Neural progenitor cell (in vitro differentiated cells): ENCODE measurements around the gene FRMPD1. TPM values are rescaled to one million over a fixed set of nuclear protein-coding genes. Genes with fewer than 3 reads are reported as not detected.

ENCODE experiments used
- DNase-seq: peaks from one replicate; pipeline ENCODE4 v3.0.0-alpha.2; 2016; ENCODE audit warnings: low spot score
- H2AFZ ChIP-seq: fragments of 200-600 bp; sonication (generic); replicated peaks from 2 replicates; pipeline ENCODE4 v1.6.1; 2016; ENCODE audit warnings: antibody characterized with exemption
- H3F3A ChIP-seq: fragments of 200-600 bp; sonication (generic); 2 replicates; pipeline ENCODE4 v1.6.1; 2016; ENCODE audit warnings: antibody characterized with exemption, low read depth
- H3K27ac ChIP-seq: fragments of 200-600 bp; sonication (generic); 2 replicates; pipeline ENCODE4 v1.5.1; 2016; ENCODE audit warnings: mild to moderate bottlenecking
- H3K27me3 ChIP-seq: fragments of 200-600 bp; sonication (generic); 2 replicates; pipeline ENCODE4 v1.6.1; 2016; ENCODE audit warnings: mild to moderate bottlenecking, moderate library complexity
- H3K36me3 ChIP-seq: fragments of 200-600 bp; sonication (generic); 2 replicates; pipeline ENCODE4 v1.5.1; 2016
- H3K4me1 ChIP-seq: fragments of 200-600 bp; sonication (generic); 2 replicates; pipeline ENCODE4 v1.6.1; 2016; ENCODE audit warnings: mixed run types
- H3K4me2 ChIP-seq: fragments of 200-600 bp; sonication (generic); 2 replicates; pipeline ENCODE4 v1.6.1; 2016
- H3K4me3 ChIP-seq: fragments of 200-600 bp; sonication (generic); 2 replicates; pipeline ENCODE4 v1.5.1; 2016
- H3K79me2 ChIP-seq: fragments of 200-600 bp; sonication (generic); 2 replicates; pipeline ENCODE4 v1.6.1; 2016; ENCODE audit warnings: low read depth
- H3K9ac ChIP-seq: fragments of 200-600 bp; sonication (generic); 2 replicates; pipeline ENCODE4 v1.6.1; 2016
- H3K9me3 ChIP-seq: fragments of 200-600 bp; sonication (generic); 2 replicates; pipeline ENCODE4 v1.5.1; 2016; ENCODE audit warnings: low read depth
- H4K20me1 ChIP-seq: fragments of 200-600 bp; sonication (generic); 2 replicates; pipeline ENCODE4 v1.6.1; 2016; ENCODE audit warnings: low read depth
- H3K27ac Mint-ChIP-seq: 3 replicates; pipeline ENCODE4 v1.8.0; 2021; ENCODE audit warnings: mixed read lengths
- H3K27me3 Mint-ChIP-seq: 2 replicates; pipeline ENCODE4 v1.8.0; 2022; ENCODE audit warnings: low read depth, mild to moderate bottlenecking, inconsistent platforms, moderate library complexity, mixed read lengths; ENCODE audit not compliant: insufficient read depth
- H3K36me3 Mint-ChIP-seq: 3 replicates; pipeline ENCODE4 v1.8.0; 2021; ENCODE audit warnings: mixed read lengths
- H3K4me1 Mint-ChIP-seq: 3 replicates; pipeline ENCODE4 v1.8.0; 2021; ENCODE audit warnings: mixed read lengths
- H3K4me3 Mint-ChIP-seq: 3 replicates; pipeline ENCODE4 v1.8.0; 2021; ENCODE audit warnings: mild to moderate bottlenecking, moderate library complexity, mixed read lengths
- H3K9me3 Mint-ChIP-seq: 3 replicates; pipeline ENCODE4 v1.8.0; 2020; ENCODE audit warnings: mixed read lengths
- EZH2 ChIP-seq: fragments of 200-600 bp; sonication (generic); IDR thresholded peaks from 2 replicates; pipeline ENCODE4 v1.6.1; 2017; ENCODE audit warnings: antibody characterized with exemption, mild to moderate bottlenecking, moderate library complexity
- EZH2phosphoT487 ChIP-seq: fragments of 200-600 bp; sonication (generic); IDR thresholded peaks from 2 replicates; pipeline ENCODE4 v1.6.1; 2017; ENCODE audit warnings: antibody characterized with exemption
- total RNA-seq: library from RNA; depleted of rRNA; stranded (reverse); fragments of >200 nt; gene quantifications from 2 replicates; pipeline ENCODE4 v1.2.3, GENCODE V29; 2015; ENCODE audit warnings: low replicate concordance
- TF ChIP-seq, protein P1 (sequence below): fragments of 200-600 bp; sonication (generic); IDR thresholded peaks from 2 replicates; pipeline ENCODE4 v1.5.1; 2017; ENCODE audit warnings: antibody characterized with exemption, mild to moderate bottlenecking

FRMPD1 gene
- total RNA-seq, 1 donor from 2014 or later = not detected

- no peaks in the 10 kb centered on the region for H3K9me3 ChIP-seq
- no peak for TF ChIP-seq EZH2phosphoT487
- Mint-ChIP-seq H3K9me3 (no peaks in the 10 kb centered on the region), H3K27ac (no peak overlapping the region), H3K27me3 (peaks cover 2% of the 10 kb centered on the region), H3K4me3 (no peak overlapping the region), H3K4me1 (peaks cover 3% of the 10 kb centered on the region), H3K36me3 (no peaks in the 10 kb centered on the region)
- H3K36me3 ChIP-seq = no peaks in the 10 kb centered on the region
- H3K79me2 ChIP-seq = no peaks in the 10 kb centered on the region
- no peaks in the 10 kb centered on the region for H4K20me1 ChIP-seq
- H2AFZ ChIP-seq = no peak overlapping the region
- no peak overlapping the region for H3K4me3 ChIP-seq
- no peak overlapping the region for H3K27ac ChIP-seq
- H3K27me3 ChIP-seq = peaks cover 8% of the 10 kb centered on the region
- no peaks in the 10 kb centered on the region for H3K4me1 ChIP-seq
- no peak overlapping the region for H3K4me2 ChIP-seq
- H3F3A ChIP-seq = no peaks in the 10 kb centered on the region
- H3K9ac ChIP-seq = no peak overlapping the region
- DNase-seq = no peak
Observed at GRCh38 chr9:37611014-37611413, 39.7 kb upstream of the FRMPD1 start.

DNA sequence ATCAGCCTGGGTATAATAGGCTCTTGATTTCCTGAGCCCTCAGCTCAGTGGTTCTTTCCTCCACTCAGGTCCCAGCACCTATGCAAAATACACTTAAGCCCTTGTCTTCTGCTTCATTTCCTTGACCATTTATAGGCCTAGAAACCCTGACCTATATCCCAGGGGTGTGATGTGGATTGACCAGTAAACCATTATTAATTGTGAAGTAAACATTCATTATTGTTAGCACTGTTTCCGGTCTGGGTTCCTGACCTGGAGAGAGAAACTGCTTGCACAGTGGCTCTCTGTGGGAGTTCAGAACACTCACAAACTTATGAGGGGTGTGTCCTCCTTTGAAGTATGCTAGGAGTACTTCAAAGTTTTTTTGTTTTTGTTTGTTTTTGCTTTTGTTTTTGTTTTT lies 38.8 kb upstream of the FRMPD1 start:
- Mint-ChIP-seq H3K36me3 (no peaks in the 10 kb centered on the region), H3K9me3 (no peaks in the 10 kb centered on the region), H3K4me1 (peaks cover 3% of the 10 kb centered on the region), H3K27me3 (peaks cover 2% of the 10 kb centered on the region), H3K27ac (no peak overlapping the region), H3K4me3 (no peak overlapping the region)
- H3K4me2 ChIP-seq = no peak overlapping the region
- peaks cover 3% of the 10 kb centered on the region for H3F3A ChIP-seq
- no peak overlapping the region for H3K9ac ChIP-seq
- peaks cover 6% of the 10 kb centered on the region for H3K27me3 ChIP-seq
- no peak overlapping the region for H3K4me3 ChIP-seq
- no peaks in the 10 kb centered on the region for H3K9me3 ChIP-seq
- H3K4me1 ChIP-seq = peaks cover 5% of the 10 kb centered on the region
- H2AFZ ChIP-seq = no peak overlapping the region
- no peaks in the 10 kb centered on the region for H3K79me2 ChIP-seq
- no peaks in the 10 kb centered on the region for H4K20me1 ChIP-seq
- H3K27ac ChIP-seq = no peak overlapping the region
- H3K36me3 ChIP-seq = no peaks in the 10 kb centered on the region
- DNase-seq = no peak
- TF ChIP-seq EZH2 = no peak
- no peak for TF ChIP-seq EZH2phosphoT487
- TF ChIP-seq, protein P1, sequence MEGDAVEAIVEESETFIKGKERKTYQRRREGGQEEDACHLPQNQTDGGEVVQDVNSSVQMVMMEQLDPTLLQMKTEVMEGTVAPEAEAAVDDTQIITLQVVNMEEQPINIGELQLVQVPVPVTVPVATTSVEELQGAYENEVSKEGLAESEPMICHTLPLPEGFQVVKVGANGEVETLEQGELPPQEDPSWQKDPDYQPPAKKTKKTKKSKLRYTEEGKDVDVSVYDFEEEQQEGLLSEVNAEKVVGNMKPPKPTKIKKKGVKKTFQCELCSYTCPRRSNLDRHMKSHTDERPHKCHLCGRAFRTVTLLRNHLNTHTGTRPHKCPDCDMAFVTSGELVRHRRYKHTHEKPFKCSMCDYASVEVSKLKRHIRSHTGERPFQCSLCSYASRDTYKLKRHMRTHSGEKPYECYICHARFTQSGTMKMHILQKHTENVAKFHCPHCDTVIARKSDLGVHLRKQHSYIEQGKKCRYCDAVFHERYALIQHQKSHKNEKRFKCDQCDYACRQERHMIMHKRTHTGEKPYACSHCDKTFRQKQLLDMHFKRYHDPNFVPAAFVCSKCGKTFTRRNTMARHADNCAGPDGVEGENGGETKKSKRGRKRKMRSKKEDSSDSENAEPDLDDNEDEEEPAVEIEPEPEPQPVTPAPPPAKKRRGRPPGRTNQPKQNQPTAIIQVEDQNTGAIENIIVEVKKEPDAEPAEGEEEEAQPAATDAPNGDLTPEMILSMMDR = no peak

GRCh38 chr9:37617161-37617560 lies 33.6 kb upstream of the FRMPD1 start:
- Histone ChIP-seq H3K9me3 (no peaks in the 10 kb centered on the region), H3K27me3 (peaks cover 6% of the 10 kb centered on the region), H3K27ac (no peak overlapping the region), H3K36me3 (no peaks in the 10 kb centered on the region), H3K9ac (no peak overlapping the region), H3K4me3 (no peak overlapping the region), H2AFZ (no peak overlapping the region), H3K79me2 (no peaks in the 10 kb centered on the region), H3K4me2 (no peak overlapping the region), H4K20me1 (no peaks in the 10 kb centered on the region), H3K4me1 (peaks cover 25% of the 10 kb centered on the region), H3F3A (peaks cover 22% of the 10 kb centered on the region)
- peaks cover 3% of the 10 kb centered on the region for H3K27me3 Mint-ChIP-seq
- TF ChIP-seq EZH2 = no peak
- peaks cover 19% of the 10 kb centered on the region for H3K4me1 Mint-ChIP-seq
- H3K27ac Mint-ChIP-seq = no peak overlapping the region
- DNase-seq = no peak
- no peaks in the 10 kb centered on the region for H3K9me3 Mint-ChIP-seq
- no peak overlapping the region for H3K4me3 Mint-ChIP-seq
- no peaks in the 10 kb centered on the region for H3K36me3 Mint-ChIP-seq

DNA sequence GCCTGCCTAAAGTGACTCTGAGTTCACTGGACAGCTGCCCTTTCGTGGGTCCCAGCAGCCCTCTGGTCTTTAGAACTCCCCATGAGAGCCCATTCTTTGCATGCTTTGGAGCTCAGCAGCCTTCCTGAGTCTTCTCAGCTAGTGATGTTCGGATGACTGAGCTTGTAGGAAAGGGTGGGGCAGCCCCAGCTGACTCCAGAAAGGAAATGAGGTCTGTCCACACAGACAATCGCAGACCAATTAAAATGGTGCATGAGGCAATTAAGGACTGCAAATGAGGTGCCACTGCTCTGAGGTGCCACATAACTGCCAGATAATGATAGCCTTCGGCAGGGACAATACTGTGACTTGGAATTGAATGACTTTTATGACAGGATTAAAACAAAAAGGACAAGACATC lies 32.9 kb upstream of the FRMPD1 start:
- Histone ChIP-seq H2AFZ (no peak overlapping the region), H3K4me1 (peaks cover 25% of the 10 kb centered on the region), H3K27ac (no peak overlapping the region), H4K20me1 (no peaks in the 10 kb centered on the region), H3K4me2 (no peak overlapping the region), H3K79me2 (no peaks in the 10 kb centered on the region), H3K9ac (no peak overlapping the region), H3F3A (peaks cover 22% of the 10 kb centered on the region), H3K4me3 (no peak overlapping the region), H3K9me3 (no peaks in the 10 kb centered on the region), H3K27me3 (peaks cover 6% of the 10 kb centered on the region), H3K36me3 (no peaks in the 10 kb centered on the region)
- TF ChIP-seq EZH2phosphoT487 (peak; percentile 92), EZH2 (no peak)
- TF ChIP-seq, protein P1 = no peak
- Mint-ChIP-seq H3K9me3 (no peaks in the 10 kb centered on the region), H3K4me1 (peaks cover 19% of the 10 kb centered on the region), H3K36me3 (no peaks in the 10 kb centered on the region), H3K4me3 (no peak overlapping the region), H3K27me3 (peaks cover 3% of the 10 kb centered on the region), H3K27ac (no peak overlapping the region)
- peak; percentile 92 for DNase-seq
